Heart left ventricle (tissue), 16 donors: ENCODE measurements around the gene CD40. TPM values are rescaled to one million over a fixed set of nuclear protein-coding genes. Genes with fewer than 3 reads are reported as not detected.

Experiments
- ATAC-seq, 4 donors: fragments of 200-7000 bp; cut with Tn5 transposase; one replicate each; pipeline ENCODE4 v1.9.1; 2020 to 2022; ENCODE audit warnings: moderate library complexity in 4 of 4, mild to moderate bottlenecking in 3 of 4, moderate number of reproducible peaks in 1 of 4
- DNase-seq, 5 donors: peaks; one replicate each; pipeline ENCODE4 v3.0.0-alpha.2; 2020
- H3K27ac ChIP-seq, 12 donors: fragments of 200-600 bp; sonication (generic) in 4 of 12; one replicate each; pipeline versions ENCODE4 v1.5.0 to v1.8.0; 2016 to 2022; ENCODE audit warnings: mild to moderate bottlenecking in 2 of 12
- H3K27me3 ChIP-seq, 9 donors: fragments of 200-600 bp; sonication (generic) in 2 of 9; one replicate each; pipeline versions ENCODE4 v1.5.1 to v1.8.0; 2016 to 2022; ENCODE audit warnings: mild to moderate bottlenecking in 3 of 9
- H3K36me3 ChIP-seq, 9 donors: fragments of 200-600 bp; sonication (generic) in 2 of 9; one replicate each; pipeline versions ENCODE4 v1.5.0 to v1.8.0; 2018 to 2022; ENCODE audit warnings: mild to moderate bottlenecking in 2 of 9
- H3K4me1 ChIP-seq, 12 donors: fragments of 200-600 bp; sonication (generic) in 4 of 12; one replicate each; pipeline versions ENCODE4 v1.5.0 to v1.8.0; 2016 to 2022; ENCODE audit warnings: mild to moderate bottlenecking in 3 of 12
- H3K4me3 ChIP-seq, 12 donors: fragments of 200-600 bp; sonication (generic) in 4 of 12; one replicate each; pipeline versions ENCODE4 v1.5.0 to v1.8.0; 2017 to 2022; ENCODE audit warnings: mild to moderate bottlenecking in 9 of 12, moderate library complexity in 4 of 12
- H3K9me3 ChIP-seq, 12 donors: fragments of 200-600 bp; sonication (generic) in 4 of 12; one replicate each; pipeline versions ENCODE4 v1.5.0 to v1.8.0; 2016 to 2022; ENCODE audit warnings: mild to moderate bottlenecking in 1 of 12
- CTCF ChIP-seq, 12 donors: fragments of 200-600 bp; sonication (generic) in 4 of 12; IDR thresholded peaks; one replicate each; pipeline versions ENCODE4 v1.5.0 to v1.8.0; 2018 to 2022; ENCODE audit warnings: antibody characterized with exemption in 12 of 12, mild to moderate bottlenecking in 5 of 12
- POLR2A ChIP-seq, 2 donors: fragments of 450-650 bp; IDR thresholded peaks; one replicate each; pipeline ENCODE4 v1.6.1; 2017; ENCODE audit warnings: antibody characterized with exemption in 2 of 2, mild to moderate bottlenecking in 2 of 2, moderate library complexity in 2 of 2
- WGBS, 4 donors: extraction: QIAGEN DNeasy Blood & Tissue Kit in 2 of 4; methylation state at CpG; one replicate each; pipeline versions ENCODE4 v1.1.5 to v1.1.7; 2013 to 2018; 5-methylcytosine and 5-hydroxymethylcytosine counted together
- intact Hi-C, 10 donors: fragments of 100-400 bp; cut with DNase I; formaldehyde crosslinking; loops; one replicate each; pipeline versions ENCODE4 v1.11.1 to v1.14.2; 2022
- polyA plus RNA-seq, 2 donors: library from polyadenylated mRNA; stranded (reverse); fragments of 200-250 nt; gene quantifications; one replicate each; pipeline ENCODE4 v1.2.3, GENCODE V29; 2013
- total RNA-seq, 9 donors: library from RNA; depleted of rRNA in 2 of 9; stranded (reverse); fragments of >200 nt in 2 of 9; fragmentation: NEBNext Ultra II Directional in 3 of 9; extraction: Animal tissue kit (Norgen Biotek cat#: 25700) in 3 of 9; gene quantifications; one replicate each; pipeline versions ENCODE4 v1.1.0 to v1.2.4, GENCODE V29; 2016 to 2023
- donor health status: ischemic (EF 13 %, LVEDD 7.1; RV severe dilation, severe dysfunction).
- donor health status: healthy with polysubstance abuse.
- donor health status: DM: no; HTN: yes; CAD: no.
- donor health status: DM: no; HTN: no; CAD: no.
- donor health status: ischemic (EF 25% LVEDD 6.9; RV normal size, moderate dysfunction).
- donor health status: ischemic (EF 25% LVEDD 5.7; RV mildly dilated, moderate dysfunction).
- donor health status: healthy.
- donor health status: DM: yes; HTN: yes; CAD: no.
- donor health status: ischemic (EF 35%, LVEDD 5.7; RV mildly dilated, moderate dysfunction).
- donor health status: nonischemic (EF 11% LVEDD 7.7; RV severe dilation, severe dysfunction).
- donor health status: DM: yes; HTN: yes; CAD: no.
- donor health status: PGD.
- donor health status: ischemic (EF 29% LVEDD 5.4; RV normal size, mild dysfunction).
- donor health status: nonischemic (EF 23%, LVEDD 6.1; RV moderate dilation, normal function).

The CD40 gene
- total and polyA plus RNA-seq, 11 donors: 3.5 to 38.3 (median 5.5) TPM

DNA sequence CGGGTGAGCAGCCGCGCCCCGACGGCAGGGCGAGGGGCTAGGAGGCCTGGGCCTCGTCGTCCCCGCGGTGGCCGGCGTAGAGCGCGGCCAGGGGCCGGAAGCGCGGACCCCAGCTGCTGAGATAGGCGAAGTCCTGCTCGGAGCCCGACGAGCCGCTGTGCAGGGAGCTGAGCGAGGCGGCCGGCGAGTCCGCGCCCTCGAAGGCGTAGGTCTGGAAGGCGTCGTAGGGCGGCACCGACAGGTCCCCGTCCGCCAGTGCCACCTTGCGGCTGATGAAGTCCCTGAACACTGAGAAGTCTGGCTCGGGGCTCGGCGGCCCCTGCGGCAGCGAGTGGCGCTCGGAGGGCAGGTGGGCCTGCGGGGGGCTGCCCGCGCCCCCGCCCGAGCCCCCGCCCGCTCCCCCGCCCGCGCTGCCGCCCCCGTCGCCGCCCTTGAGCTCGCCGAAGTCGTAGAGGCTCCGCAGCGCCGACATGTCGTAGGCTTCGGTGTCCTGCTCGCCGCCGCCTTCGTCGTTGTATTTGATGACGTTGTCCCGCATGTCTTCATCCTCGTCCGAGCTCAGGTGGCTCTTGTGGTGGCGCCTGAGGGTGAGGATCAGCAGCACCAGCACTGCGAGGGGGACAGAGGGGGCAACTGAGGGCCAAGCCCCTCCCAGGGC is 56.5 kb downstream of the CD40 start:
- intact Hi-C loops: loop anchor here (2.0 to 10.0 kb wide), 10 partner anchors 37 to 162 kb away; partner anchors contain the start of gene SLC12A5 (in 3 of the 10)
- no peaks in the 10 kb centered on the region for H3K9me3 ChIP-seq
- 3 to 8% (median 4%) methylated on average over 26 to 77 of the region's 77 CpGs for WGBS, 4 donors
- TF ChIP-seq CTCF (IDR thresholded peaks at IDR 0.05) (peak; percentile 45 to 85 (median 64)), POLR2A (IDR thresholded peaks at IDR 0.05) (no peak)
- peaks cover 0 to 9% (median 0%) of the 10 kb centered on the region in 12 donors for H3K4me1 ChIP-seq
- H3K27ac ChIP-seq: no peak overlapping the region
- peak in 3 of 4 donors; percentile 68 to 85 (median 80) for ATAC-seq
- peak; percentile 58 to 86 (median 77) for DNase-seq
- no peaks in the 10 kb centered on the region for H3K36me3 ChIP-seq
- peak overlapping the region in 1 of 12 donors; percentile 33 for H3K4me3 ChIP-seq
- peaks cover 18 to 62% (median 34%) of the 10 kb centered on the region in 9 donors for H3K27me3 ChIP-seq

- H3K4me3 ChIP-seq: no peak overlapping the region
- peaks cover 18 to 62% (median 34%) of the 10 kb centered on the region in 9 donors for H3K27me3 ChIP-seq
- TF ChIP-seq POLR2A (IDR thresholded peaks at IDR 0.05): no peak
- no peak for TF ChIP-seq CTCF (IDR thresholded peaks at IDR 0.05)
Measured at GRCh38 chr20:46175127-46175494, 57.0 kb downstream of the CD40 start.

DNA sequence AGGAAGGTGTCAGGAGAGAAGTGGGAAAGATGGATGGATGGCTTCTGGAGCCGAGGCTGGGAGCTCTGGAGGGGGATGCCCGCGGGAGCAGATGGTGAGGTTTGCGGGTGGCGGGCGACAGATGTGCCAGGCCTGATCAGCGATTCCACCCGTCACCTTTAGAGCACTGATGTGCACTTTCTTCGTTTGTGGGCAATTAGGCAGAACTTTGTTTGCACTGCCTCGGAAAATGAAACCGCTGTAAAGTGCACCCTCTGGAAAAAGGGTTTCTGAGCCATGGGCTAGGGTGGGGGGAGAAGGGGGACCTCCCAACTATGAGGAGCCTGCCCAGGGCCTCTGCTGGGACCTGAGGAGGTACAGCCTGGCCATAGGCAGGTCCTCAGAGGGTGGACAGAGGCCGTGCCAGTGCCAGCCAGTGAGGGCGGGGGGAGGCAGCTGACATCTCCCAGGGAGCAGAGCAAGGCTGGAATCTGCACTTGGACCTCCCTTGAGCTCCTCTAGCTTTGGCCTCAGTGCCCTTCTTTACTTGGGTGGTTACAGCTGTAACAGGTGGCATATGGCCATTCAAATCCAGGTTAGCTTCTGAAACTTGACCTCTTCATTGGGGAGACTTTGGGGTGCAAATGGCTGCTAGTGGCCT is 58.7 kb downstream of the CD40 start:
- no peak for TF ChIP-seq CTCF (IDR thresholded peaks at IDR 0.05)
- TF ChIP-seq POLR2A (IDR thresholded peaks at IDR 0.05): no peak
- H3K27ac ChIP-seq: no peak overlapping the region
- H3K9me3 ChIP-seq: no peaks in the 10 kb centered on the region
- intact Hi-C loops: loop anchor here in 5 of 10 donors (5.0 to 10.0 kb wide), 4 partner anchors 40 to 162 kb away; partner anchors contain the start of gene SLC12A5 (in 3 of the 5)
- ATAC-seq: no peak
- DNase-seq: no peak
- peaks cover 0 to 9% (median 0%) of the 10 kb centered on the region in 12 donors for H3K4me1 ChIP-seq
- no peaks in the 10 kb centered on the region for H3K36me3 ChIP-seq
- peaks cover 18 to 51% (median 34%) of the 10 kb centered on the region in 9 donors for H3K27me3 ChIP-seq
- H3K4me3 ChIP-seq: no peak overlapping the region
- 80 to 85% (median 83%) methylated on average over 13 of the region's 13 CpGs for WGBS, 4 donors

More at GRCh38 chr20:46175127-46175494, 57.0 kb downstream of the CD40 start:
- WGBS, 4 donors: 85 to 97% (median 89%) methylated on average over 3 to 4 of the region's 4 CpGs
- ATAC-seq: no peak
- H3K27ac ChIP-seq: no peak overlapping the region
- intact Hi-C loops: loop anchor here in 8 of 10 donors (2.0 to 10.0 kb wide), 7 partner anchors 38 to 162 kb away; partner anchors contain the start of gene SLC12A5 (in 3 of the 8)
- DNase-seq: no peak
- H3K4me1 ChIP-seq: peaks cover 0 to 9% (median 0%) of the 10 kb centered on the region in 12 donors
- no peaks in the 10 kb centered on the region for H3K9me3 ChIP-seq
- H3K36me3 ChIP-seq: no peaks in the 10 kb centered on the region

DNA sequence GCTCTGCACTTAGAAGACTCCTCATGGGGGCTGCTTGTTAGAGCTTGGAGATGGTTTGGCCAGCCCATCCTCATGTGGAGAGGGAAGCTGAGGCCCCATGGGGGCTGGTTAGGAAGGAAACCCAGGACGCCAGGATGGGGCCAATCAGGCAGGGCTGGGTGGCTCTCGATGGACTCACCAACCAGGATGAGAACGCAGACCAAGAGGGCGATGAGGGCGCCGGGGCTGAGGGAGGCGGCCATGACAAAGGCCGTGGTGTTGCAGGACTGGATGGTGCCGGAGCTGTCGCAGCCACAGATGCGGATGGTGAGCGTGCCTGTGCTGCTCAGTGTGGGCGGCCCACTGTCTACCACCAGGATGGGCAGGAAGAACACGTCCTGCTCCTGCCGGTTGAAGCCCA is 59.7 kb downstream of the CD40 start:
- intact Hi-C loops: loop anchor here in 5 of 10 donors (5.0 to 10.0 kb wide), 4 partner anchors 40 to 163 kb away; partner anchors contain the start of gene SLC12A5 (in 3 of the 5)
- no peak overlapping the region for H3K27ac ChIP-seq
- 75 to 89% (median 83%) methylated on average over 15 of the region's 15 CpGs for WGBS, 4 donors
- peaks cover 14 to 48% (median 29%) of the 10 kb centered on the region in 9 donors for H3K27me3 ChIP-seq
- TF ChIP-seq CTCF (IDR thresholded peaks at IDR 0.05) (no peak), POLR2A (IDR thresholded peaks at IDR 0.05) (no peak)
- no peak overlapping the region for H3K4me3 ChIP-seq
- H3K36me3 ChIP-seq: no peaks in the 10 kb centered on the region
- ATAC-seq (no peak), DNase-seq (no peak)
- H3K9me3 ChIP-seq: no peaks in the 10 kb centered on the region
- peaks cover 0 to 9% (median 0%) of the 10 kb centered on the region in 12 donors for H3K4me1 ChIP-seq
